CD4-positive, alpha-beta T cell treated with Interferon alpha-2 for 1 hour (primary cell): ENCODE results near the gene TTN.
"Not testable (repeated sequence)": the region's sequence is repeated elsewhere in the genome, so short reads cannot be mapped to it uniquely, and the experiment has no call there.

Experiments used
- DNase-seq, 2 donors: peaks; one replicate each; pipeline ENCODE4 v3.0.0-alpha.2; 2020 to 2022

TTN gene

GRCh38 chr2:178525460-178525859, 281.8 kb downstream of the TTN start:
- DNase-seq, result not testable (repeated sequence)

GRCh38 chr2:178525010-178525409, 282.2 kb downstream of the TTN start:
- DNase-seq, result not testable (repeated sequence)

GRCh38 chr2:178523596-178524134, 283.6 kb downstream of the TTN start:
- DNase-seq, result no peak

- peak; percentile 85 to 89 for DNase-seq
Measured at GRCh38 chr2:178522950-178523595, 284.1 kb downstream of the TTN start.

- no peak for DNase-seq
Measured at GRCh38 chr2:178521304-178522150, 285.7 kb downstream of the TTN start.

- no peak for DNase-seq
Measured at GRCh38 chr2:178517496-178517895, 289.7 kb downstream of the TTN start.

- peak in 1 of 2 donors; percentile 24 for DNase-seq
Measured at GRCh38 chr2:178514664-178515063, 292.6 kb downstream of the TTN start.

- no peak for DNase-seq
Measured at GRCh38 chr2:178513876-178514275, 293.3 kb downstream of the TTN start.

GRCh38 chr2:178512484-178512883, 294.7 kb downstream of the TTN start:
- no peak for DNase-seq

- DNase-seq, result no peak
Measured at GRCh38 chr2:178510384-178510783, 296.8 kb downstream of the TTN start.

GRCh38 chr2:178508646-178509045, 298.6 kb downstream of the TTN start:
- no peak for DNase-seq

GRCh38 chr2:178506949-178507348, 300.3 kb downstream of the TTN start:
- no peak for DNase-seq

- DNase-seq, result no peak
Measured at GRCh38 chr2:178506524-178506923, 300.7 kb downstream of the TTN start.

- DNase-seq, result no peak
Measured at GRCh38 chr2:178506101-178506500, 301.1 kb downstream of the TTN start.

GRCh38 chr2:178502751-178503150, 304.5 kb downstream of the TTN start:
- DNase-seq, result no peak

- DNase-seq, result no peak
Measured at GRCh38 chr2:178499640-178500039, 307.6 kb downstream of the TTN start.

GRCh38 chr2:178498137-178498536, 309.1 kb downstream of the TTN start:
- no peak for DNase-seq

GRCh38 chr2:178496049-178496448, 311.2 kb downstream of the TTN start:
- no peak for DNase-seq

- no peak for DNase-seq
Measured at GRCh38 chr2:178491612-178492011, 315.6 kb downstream of the TTN start.

GRCh38 chr2:178485356-178485755, 321.9 kb downstream of the TTN start:
- DNase-seq, result no peak

- no peak for DNase-seq
Measured at GRCh38 chr2:178484245-178485041, 322.8 kb downstream of the TTN start.

GRCh38 chr2:178482437-178482836, 324.8 kb downstream of the TTN start:
- DNase-seq, result no peak
